Measurements from ENCODE around the gene ZFYVE21.

The ZFYVE21 gene

GRCh38 chr14:103733651-103734050, 18.0 kb downstream of the ZFYVE21 start:
- H3K36me3 ChIP-seq (ENCODE audit: insufficient read depth): no peaks in the 10 kb centered on the region
- no peak overlapping the region for H3K9ac ChIP-seq

GRCh38 chr14:103734081-103734888, 18.7 kb downstream of the ZFYVE21 start:
- no peak overlapping the region for H3K4me2 ChIP-seq
- H3K79me2 ChIP-seq (ENCODE audit: insufficient read depth, low read depth): no peaks in the 10 kb centered on the region
- no peak for TF ChIP-seq CTCF (conservative IDR thresholded peaks at IDR 0.05; ENCODE audit: low read depth, low read length)
- H3K4me3 ChIP-seq (IDR thresholded peaks at IDR 0.05; ENCODE audit: insufficient read depth, low read depth, low read length): no peak overlapping the region
- H3K27ac ChIP-seq: no peak overlapping the region
- H3K27me3 ChIP-seq (ENCODE audit: insufficient read depth, low read depth): no peaks in the 10 kb centered on the region
- H3K4me1 ChIP-seq (ENCODE audit: low read depth, poor library complexity, severe bottlenecking): no peaks in the 10 kb centered on the region
- no peak overlapping the region for H2AFZ ChIP-seq (ENCODE audit: low read depth)
- H3K9ac ChIP-seq: no peak overlapping the region
- H3K36me3 ChIP-seq (ENCODE audit: insufficient read depth): no peaks in the 10 kb centered on the region
- H4K20me1 ChIP-seq (ENCODE audit: insufficient read depth): no peaks in the 10 kb centered on the region

More at GRCh38 chr14:103733651-103734050, 18.0 kb downstream of the ZFYVE21 start:
- H3K79me2 ChIP-seq (ENCODE audit: insufficient read depth, low read depth): no peaks in the 10 kb centered on the region
- H3K27me3 ChIP-seq (ENCODE audit: insufficient read depth, low read depth): no peaks in the 10 kb centered on the region
- H3K4me3 ChIP-seq (IDR thresholded peaks at IDR 0.05; ENCODE audit: insufficient read depth, low read depth, low read length): no peak overlapping the region
- no peaks in the 10 kb centered on the region for H3K4me1 ChIP-seq (ENCODE audit: low read depth, poor library complexity, severe bottlenecking)
- no peaks in the 10 kb centered on the region for H4K20me1 ChIP-seq (ENCODE audit: insufficient read depth)
- H3K27ac ChIP-seq: no peak overlapping the region
- H2AFZ ChIP-seq (ENCODE audit: low read depth): no peak overlapping the region
- no peak overlapping the region for H3K4me2 ChIP-seq
- no peak for TF ChIP-seq CTCF (conservative IDR thresholded peaks at IDR 0.05; ENCODE audit: low read depth, low read length)

GRCh38 chr14:103735022-103735421, 19.4 kb downstream of the ZFYVE21 start:
- Histone ChIP-seq H4K20me1 (ENCODE audit: insufficient read depth) (no peaks in the 10 kb centered on the region), H2AFZ (ENCODE audit: low read depth) (no peak overlapping the region), H3K79me2 (ENCODE audit: insufficient read depth, low read depth) (no peaks in the 10 kb centered on the region), H3K4me3 (IDR thresholded peaks at IDR 0.05; ENCODE audit: insufficient read depth, low read depth, low read length) (no peak overlapping the region), H3K27ac (no peak overlapping the region), H3K4me2 (no peak overlapping the region), H3K27me3 (ENCODE audit: insufficient read depth, low read depth) (no peaks in the 10 kb centered on the region), H3K4me1 (ENCODE audit: low read depth, poor library complexity, severe bottlenecking) (no peaks in the 10 kb centered on the region), H3K36me3 (ENCODE audit: insufficient read depth) (no peaks in the 10 kb centered on the region), H3K9ac (no peak overlapping the region)
- no peak for TF ChIP-seq CTCF (conservative IDR thresholded peaks at IDR 0.05; ENCODE audit: low read depth, low read length)

GRCh38 chr14:103735439-103735814, 19.8 kb downstream of the ZFYVE21 start:
- no peak for TF ChIP-seq CTCF (conservative IDR thresholded peaks at IDR 0.05; ENCODE audit: low read depth, low read length)
- Histone ChIP-seq H3K4me2 (no peak overlapping the region), H3K4me3 (IDR thresholded peaks at IDR 0.05; ENCODE audit: insufficient read depth, low read depth, low read length) (no peak overlapping the region), H3K79me2 (ENCODE audit: insufficient read depth, low read depth) (no peaks in the 10 kb centered on the region), H3K9ac (no peak overlapping the region), H2AFZ (ENCODE audit: low read depth) (no peak overlapping the region), H3K36me3 (ENCODE audit: insufficient read depth) (no peaks in the 10 kb centered on the region), H3K4me1 (ENCODE audit: low read depth, poor library complexity, severe bottlenecking) (no peaks in the 10 kb centered on the region), H3K27me3 (ENCODE audit: insufficient read depth, low read depth) (no peaks in the 10 kb centered on the region), H4K20me1 (ENCODE audit: insufficient read depth) (no peaks in the 10 kb centered on the region), H3K27ac (no peak overlapping the region)

All from KMS-11 (cell line).